ENCODE results near the gene CTTN.

DNA sequence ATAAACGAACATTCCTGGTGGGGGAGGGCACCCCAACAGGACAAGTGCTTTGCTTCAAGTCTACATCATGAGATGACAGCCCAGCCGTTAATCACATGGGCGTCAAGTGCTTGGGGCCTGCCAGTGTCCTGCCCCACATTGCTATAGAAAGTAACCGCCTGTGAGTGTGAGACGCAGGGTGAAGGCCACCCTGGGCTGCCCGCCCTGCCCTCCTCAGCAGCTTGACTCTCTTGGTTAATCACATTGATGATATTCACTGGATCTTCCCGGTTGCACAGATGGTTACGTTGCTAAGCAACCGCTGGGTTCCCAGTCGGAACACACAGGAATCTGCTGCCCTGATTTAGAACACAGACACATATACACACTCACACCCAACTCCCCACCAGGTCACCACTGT lies 79.3 kb downstream of the CTTN start:
- TF ChIP-seq POLR2A (IDR thresholded peaks at IDR 0.05; ENCODE audit: low read length), result no peak
- TF ChIP-seq GATA1 (IDR thresholded peaks at IDR 0.05; ENCODE audit: low read depth, low read length), result no peak
